GM21381 (cell line): ENCODE measurements around the gene SV2C.

ENCODE experiments used
- ATAC-seq: cut with Tn5 transposase; IDR thresholded peaks from one replicate; pipeline ENCODE4 v1.9.1; 2021; ENCODE audit warnings: mild to moderate bottlenecking, moderate library complexity; ENCODE audit not compliant: unreplicated experiment

SV2C gene

DNA sequence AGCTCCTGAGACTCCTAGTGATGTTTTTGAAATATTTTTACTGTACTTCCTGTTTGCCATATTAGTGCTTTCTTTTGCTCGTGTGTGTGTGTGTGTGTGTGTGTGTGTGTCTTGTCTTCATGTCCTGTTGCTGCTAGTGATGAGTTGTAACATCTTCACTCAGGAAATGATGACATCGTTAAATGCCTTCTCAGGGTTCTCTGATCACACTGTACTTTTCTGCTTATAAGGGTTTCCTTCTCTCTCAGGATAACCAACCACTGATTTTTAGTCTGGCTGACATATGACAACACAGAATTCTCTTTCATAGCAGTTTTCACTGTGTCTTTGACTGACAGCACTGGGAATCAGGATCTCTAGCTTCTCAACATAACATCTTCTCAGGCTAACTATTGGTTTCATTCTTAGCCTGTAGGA is 16.1 kb downstream of the SV2C start:
- no peak for ATAC-seq

DNA sequence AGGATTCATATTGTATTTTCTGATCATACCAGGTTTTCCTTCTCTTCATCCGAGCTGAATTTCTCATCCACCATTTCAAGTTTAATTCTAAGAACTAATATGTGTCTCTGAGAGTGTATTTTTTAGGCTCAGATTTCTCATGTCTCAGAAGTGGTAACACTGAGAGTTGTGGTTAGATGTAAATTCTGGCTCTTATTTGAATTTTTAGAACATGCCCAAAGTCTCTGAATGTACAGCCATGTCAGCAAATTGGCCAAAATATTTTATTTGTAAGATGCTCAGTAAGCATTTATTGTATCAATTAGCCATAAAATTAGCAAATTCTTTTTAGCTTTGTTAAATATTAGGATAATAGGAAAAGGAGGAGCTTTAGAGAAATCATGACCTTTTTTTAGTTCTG is 16.6 kb downstream of the SV2C start:
- ATAC-seq = no peak

DNA sequence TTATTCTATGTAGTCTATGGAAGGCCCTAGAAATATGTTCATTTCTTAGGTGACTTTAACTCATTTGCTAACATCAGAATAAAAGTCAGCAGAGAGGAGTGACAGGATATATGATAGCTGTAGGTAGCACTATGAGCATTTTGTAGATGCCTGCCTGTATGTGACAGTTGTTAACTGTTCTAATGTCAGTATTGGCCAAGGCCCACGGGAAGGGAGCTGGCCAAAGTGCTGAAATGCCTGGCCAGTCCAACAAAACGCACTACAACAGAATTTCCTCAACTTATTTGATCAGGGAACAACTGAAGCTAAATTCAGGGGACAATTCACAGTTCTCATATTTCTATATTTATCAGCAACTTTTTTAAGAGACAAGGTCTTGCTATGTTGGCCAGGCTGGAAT is 20.8 kb downstream of the SV2C start:
- no peak for ATAC-seq

DNA sequence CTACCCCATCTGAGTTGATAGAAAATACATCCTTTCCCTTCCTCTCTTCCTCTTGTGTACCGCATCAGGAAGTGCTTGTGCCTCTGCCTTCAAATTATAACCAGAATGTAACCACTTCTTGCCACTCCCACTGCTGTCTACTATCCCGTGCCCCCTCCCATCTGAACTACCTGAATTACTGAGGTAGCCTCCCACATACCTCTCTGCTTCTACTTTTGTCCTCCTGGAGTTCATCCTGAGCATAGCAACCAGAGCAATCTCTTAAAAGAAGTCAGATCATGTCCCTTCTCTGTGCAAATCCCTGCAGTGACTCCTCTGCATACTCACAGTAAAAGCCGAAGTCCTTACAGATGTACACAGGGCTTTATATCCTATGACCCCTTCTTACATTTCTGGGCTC is 23.0 kb downstream of the SV2C start:
- no peak for ATAC-seq

DNA sequence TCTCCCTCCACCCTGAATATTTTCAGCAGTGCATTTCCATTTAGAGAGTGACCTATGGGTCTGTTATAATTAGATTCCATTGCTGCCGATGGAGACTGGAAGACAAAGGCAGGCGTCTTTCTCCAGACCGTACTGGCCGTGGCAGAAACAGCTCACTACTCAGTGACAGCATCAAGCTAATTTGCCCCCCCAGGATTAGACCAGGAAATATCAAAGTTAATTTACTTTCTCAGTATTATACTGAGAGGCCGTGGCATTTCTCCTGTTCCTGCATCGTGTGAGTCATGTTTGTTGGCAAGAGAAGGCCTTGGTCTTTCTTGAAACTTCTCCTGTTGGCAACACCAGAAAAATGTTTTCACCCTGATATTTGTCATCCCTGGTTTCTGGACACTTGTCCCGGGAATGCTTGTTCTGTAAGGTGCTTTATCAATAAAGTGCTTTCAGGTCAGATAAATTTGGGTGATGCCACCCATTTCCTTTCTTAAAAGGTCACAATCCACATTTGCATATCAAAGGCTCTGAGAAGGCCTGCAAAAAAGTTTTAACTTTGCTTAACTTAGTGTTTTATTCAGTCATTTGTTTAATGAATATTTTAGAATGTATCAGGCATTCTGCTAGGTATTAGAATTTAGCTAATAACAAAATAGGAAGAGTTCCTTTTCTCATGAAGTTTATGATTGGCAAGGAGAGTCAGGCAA is 28.4 kb downstream of the SV2C start:
- ATAC-seq = no peak

DNA sequence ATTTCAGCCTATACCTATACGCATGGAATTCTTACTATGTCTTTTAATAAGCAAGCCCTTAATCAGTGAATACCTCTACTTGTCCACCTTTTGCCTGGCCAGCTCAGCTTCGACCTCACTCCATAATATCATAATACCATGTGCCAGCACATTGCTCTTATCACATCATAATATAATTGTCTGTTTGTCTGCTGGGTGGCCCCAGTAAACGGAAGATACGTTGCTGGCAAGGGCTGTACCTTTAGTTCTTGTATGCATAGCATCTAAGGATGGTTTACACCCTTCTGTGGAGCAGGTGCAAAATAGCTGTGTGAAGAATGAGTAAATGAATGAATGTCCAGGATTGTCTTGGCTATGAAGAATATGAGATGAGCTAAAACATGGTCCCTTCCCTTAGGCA is 29.9 kb downstream of the SV2C start:
- ATAC-seq = no peak

DNA sequence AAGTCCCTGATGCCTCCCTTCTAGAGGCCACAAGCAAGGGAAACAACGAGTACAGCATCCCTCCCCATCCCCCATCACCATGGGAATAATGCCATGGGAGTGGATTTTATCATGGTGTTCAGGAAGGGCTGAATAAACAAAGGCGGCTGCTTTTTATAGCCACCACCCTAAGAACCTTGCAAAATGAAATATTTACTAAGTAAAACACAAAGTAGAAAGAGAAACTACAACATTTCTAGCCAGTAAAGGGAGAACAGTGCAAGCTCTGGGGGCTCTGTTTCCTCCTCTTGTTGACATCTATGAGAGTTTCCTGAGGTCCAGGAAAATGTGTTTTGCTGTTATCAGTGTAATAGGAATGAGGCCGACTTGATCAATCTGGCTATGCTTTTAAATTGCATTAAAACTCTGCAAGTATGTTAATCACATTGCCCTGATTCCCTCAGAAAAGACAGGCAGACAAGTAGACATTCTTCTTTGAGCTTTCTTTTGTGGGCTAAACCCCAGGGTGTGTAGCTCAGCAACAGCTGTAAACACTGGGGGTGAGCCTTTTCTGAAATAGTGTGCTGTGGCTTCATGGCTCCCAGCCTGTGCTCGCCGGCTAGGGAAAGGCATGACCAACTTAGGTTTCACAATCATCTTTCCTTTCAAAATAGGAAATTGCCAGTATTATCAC is 31.1 kb downstream of the SV2C start:
- ATAC-seq = no peak

DNA sequence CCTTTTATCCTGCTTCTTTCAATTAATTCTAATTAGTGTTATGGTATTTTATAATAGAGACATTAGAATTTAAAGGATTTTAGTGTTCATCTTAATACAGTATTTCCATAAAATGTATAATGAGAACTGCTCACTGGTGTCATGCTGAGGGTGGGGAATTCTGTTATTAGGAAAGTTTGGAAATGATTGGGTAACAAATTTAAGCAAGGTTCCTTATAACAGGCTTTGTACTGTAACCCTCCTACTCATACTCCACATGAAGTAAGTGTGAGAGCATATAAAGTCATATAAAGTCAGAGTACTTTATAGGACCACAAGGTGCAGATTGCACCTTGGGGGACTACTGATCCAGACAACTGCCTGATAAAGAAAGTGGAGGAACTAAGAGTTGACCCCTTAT is 42.2 kb downstream of the SV2C start:
- no peak for ATAC-seq

DNA sequence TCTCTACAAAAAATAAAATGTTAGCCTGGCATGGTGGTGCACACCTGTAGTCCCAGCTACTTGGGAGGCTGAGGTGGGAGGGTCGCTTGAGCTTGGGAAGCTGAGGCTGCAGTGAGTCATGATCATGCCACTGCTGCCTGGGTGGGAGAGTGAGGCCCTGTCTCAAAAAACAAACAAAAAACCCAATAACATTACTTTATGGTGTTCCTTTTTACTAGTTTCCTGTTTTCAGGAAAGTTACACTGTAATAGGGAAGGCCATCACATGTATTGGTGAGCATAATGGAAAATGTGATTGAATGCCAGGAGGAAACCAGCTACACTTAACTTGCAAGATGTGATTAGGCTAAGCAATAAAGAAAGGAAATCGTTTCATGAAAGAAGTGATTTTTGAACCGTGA is 42.7 kb downstream of the SV2C start:
- ATAC-seq = no peak

DNA sequence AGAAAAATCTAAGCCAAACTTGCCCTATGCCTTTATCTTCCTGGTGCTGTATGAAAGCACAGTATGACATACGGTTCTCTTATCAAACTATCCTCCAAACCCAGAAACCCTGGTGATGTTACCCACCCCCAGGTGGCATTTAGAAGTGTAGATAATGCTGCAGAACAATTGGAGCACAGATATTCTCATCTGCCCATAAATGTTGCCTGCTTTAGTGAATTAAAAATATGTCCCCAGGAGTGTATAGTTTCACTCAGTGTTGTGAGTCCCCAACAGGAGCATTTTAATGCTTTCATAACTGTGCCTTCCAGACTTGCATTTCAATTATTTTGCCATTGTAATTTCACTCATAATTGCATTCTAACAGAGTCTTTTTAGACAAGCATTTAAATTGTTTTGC is 50.8 kb downstream of the SV2C start:
- ATAC-seq = no peak

DNA sequence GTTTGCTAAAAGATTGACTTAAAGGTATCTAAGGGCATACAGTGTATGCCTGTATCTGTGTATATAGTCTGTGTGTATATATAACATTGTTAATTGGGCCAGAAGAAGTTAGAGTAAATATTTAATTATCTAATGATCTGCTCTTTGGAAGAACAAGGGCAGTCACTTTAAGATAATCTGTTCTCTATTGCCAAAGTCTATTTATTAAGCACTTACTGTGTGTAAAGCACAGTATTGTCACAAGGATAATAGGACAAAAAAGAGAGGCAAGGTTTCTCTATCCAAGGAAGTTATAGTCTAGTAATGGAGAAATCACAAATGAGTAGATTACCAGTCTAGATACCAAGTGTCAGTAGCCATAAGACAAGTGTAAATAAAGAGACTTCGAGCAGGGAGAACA is 51.5 kb downstream of the SV2C start:
- ATAC-seq = no peak

DNA sequence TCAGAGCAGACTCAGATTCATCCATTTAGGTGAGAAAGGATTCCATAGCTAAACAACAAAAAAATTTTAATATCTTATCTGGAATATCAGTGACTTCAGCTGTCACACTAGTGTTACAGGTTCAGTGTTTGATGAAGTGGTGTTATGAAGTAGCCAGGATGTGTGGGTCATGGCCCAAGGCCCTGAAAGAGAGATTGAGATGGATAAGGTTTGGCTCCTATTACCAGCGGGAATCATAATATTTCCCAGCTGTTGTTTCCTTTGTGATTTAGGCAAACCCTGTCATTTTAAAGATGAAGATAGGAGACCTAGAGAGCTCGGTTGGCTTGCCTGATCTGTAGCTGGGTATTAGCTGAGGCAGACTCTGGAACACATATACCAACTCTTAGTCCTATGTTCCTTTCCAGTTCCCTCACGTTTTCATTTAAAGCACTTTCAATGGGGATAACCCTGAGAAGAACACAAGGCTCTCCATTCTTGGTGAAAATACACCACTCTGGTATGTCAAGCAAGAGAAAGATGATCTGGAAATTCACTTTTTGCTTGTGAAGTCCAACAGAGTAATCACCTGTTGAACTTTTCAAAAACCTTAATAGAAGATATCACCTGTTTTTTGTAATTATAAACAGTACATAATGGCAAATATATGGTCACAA is 54.8 kb downstream of the SV2C start:
- no peak for ATAC-seq

DNA sequence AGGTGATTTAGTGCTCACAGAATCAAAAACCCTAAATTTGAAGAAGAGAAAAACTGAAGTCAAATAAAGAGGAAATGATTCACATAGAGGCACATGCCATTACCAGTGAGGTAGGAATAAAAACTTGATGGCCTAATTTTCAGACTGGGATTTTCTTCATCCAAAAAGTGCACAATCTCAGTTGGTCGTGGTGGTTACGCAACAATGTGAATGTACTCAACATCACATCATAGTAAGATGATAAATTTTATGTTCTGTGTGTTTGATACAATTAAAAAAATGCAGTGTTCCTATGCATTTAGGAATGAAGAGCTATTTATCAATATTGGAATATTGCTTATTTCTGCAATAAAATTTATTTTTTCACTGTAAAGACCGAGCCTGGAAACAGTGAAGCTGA is 60.7 kb downstream of the SV2C start:
- no peak for ATAC-seq

DNA sequence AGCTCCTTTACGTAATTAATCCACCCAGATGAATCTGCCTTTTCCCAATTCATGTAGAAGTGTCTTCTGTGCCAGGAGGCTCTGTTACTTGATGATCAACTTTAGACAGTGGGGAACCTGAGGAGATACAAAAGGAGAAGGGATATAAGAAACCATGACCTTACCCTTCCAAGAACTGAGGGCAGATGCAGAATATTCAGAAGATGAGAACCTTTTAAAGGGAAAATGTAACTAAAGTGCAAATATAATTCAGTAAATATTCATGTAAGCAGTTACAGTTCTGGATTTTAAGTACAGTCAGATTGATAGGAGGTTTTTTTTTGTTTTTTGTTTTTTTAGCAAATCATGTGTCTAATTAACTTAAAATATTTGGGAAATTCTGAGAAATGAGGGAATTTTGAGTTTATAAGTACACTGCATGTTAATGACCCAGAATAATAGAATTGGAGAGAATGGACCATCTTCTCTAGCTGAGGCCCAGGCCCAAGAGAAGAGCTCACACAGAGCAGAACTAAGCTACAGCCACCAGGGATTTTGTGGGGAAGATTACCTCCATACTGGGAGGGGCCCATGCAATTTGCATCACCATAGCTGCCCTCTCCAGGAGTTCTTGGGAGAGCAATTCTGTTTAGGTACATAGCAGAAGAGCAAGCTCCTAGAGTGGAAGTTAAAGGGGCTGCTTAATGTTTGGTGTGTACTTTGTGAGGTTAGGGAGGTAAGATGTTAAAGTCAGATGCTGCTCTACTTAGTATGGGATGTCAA is 61.5 kb downstream of the SV2C start:
- ATAC-seq = no peak

DNA sequence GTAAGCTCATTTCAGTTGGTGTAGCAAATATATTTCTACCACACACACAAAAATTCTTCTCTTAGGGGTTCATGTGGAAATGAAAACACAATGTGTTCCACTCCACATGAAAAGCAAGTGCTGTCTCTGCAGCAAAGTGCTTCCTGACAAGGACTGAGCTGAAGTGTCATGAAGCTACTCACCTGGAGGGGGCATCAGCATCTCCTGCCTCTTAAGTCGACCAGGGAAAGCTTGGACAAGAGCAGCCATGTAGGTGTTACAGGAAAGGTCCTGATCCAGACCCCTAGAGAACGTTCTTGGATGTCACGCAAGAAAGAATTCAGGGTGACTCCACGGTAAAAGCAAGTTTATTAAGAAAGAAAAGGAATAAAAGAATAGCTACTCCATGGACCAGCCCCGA is 62.8 kb downstream of the SV2C start:
- no peak for ATAC-seq

DNA sequence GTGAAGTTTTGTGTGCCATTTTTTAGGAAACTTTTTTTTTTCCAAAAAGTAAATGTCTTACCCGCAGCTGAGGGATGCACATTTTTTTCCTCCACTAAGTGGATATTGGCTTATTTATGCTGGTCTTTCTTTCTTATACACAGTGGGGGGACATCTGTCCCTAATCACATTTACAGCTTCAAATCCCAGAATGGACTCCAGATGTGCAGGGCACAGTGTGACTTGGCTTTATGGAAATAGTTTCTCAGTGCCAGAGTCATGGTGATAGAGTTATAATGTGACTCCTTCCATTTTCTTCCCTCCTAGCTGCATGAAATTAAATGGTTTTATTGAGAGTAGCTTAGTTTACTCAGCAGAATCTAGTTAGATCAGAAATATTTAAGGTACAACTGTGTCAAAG is 66.5 kb downstream of the SV2C start:
- ATAC-seq = no peak

DNA sequence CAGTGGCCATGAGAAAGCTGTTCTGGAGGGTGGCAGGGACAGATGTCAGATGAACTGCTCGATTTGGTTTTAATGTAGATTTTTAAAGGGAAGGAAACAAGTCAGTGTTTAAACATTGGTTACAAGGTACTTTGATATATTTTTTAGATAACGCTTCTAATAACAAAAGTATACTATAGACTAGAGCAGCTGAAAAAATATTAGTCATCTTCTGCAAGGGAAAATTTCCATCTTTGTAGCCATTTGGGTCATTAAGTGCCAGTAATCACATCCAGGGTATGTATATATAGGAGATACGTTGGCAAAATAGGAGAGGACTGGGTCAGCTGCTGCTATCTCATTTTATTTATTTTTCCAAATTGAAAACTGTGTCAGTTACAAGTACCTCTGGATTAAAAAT is 69.0 kb downstream of the SV2C start:
- no peak for ATAC-seq

DNA sequence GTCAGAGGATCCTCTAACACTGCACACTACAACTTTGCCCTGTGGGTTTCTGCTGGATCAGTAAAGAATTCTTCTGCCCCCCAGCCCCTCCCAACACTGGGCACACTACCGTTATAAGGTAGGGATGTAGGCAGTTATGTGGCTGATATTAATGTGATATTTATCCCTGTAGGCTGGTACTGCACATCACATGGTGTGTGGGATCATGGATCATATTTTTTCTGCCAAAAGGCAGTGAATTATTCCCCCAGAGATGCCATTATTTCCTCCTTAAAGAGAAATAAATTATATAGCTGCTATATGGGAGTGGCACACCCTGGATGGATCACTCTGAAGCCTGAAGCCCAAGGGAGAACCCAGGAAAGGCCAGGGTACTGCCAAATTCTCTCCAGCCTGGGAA is 69.5 kb downstream of the SV2C start:
- no peak for ATAC-seq

DNA sequence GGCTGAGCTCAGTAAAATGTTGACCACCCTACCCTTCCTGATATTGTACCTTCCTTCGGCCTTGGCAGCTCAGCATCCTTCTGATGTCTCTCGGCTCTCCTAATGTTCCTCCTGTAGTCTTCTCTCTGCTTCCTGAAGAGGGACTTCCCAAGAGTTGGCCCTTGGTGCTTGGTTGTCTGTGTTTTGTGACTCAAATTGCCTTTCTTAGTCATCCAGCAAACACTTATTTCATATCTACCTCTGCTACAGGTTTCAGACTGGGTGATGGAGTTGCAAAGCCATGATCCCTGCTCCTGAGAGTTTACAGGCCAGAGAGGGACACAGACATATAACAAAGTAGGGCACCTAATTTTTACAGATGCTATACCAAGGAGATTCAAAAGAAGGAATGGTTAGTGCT is 70.1 kb downstream of the SV2C start:
- no peak for ATAC-seq

DNA sequence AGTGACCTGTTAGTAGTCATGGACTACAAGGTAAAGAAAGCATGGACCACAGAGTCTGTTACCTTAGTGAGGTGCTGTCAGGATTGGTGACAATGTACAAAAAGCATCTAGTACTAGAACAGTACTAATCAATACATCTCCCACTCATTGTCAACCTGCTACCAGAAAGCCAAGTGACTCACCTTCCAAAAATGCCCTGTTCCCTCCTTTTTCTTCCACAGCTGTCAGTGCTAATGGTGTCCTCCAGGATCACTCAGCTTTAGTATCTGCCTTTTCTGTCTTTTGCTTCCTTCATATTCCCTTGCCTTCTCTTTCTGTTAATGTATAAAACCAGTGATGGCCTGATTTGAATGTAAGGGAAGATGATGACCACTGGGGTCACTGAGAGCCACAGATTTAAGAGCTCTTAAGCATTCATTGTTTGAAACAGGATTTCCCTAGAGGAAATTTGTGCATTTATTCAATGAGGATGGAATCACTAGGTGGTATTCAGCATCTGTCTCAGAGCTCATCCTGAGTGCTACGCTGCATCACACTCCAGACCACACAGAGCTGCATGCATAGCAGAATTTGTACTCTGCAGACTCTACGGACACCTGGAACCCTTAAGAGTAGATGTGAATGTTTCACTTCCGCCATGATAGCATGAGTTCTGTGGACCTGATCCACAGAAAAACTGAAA is 71.0 kb downstream of the SV2C start:
- ATAC-seq = no peak

DNA sequence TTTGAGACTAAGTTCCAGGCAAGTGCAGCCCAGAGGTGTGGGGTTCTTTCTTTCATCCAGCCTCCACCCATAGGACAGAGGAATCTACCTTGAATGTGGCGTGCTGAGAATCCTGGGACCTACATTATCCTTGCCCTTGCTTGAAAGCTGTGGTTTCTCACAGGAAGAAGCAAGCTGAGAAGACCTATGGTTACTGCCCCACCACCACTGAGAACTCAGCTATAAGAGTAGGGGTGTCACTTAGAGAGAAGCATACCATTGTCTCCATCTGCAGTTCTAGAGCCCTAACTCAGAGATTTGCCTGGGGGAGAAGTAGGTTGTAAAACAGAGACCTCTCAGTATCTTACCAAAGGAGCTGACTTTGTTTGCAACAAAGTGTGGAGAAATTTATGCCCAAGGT is 72.4 kb downstream of the SV2C start:
- no peak for ATAC-seq
